Vagina (tissue), 2 donors: ENCODE results near the gene DNAI2.

Source experiments
- CTCF ChIP-seq, 3 experiments: fragments of 450-650 bp in 2 of 3; fragments of 200-600 bp in 1 of 3; sonication (generic) in 1 of 3; IDR thresholded peaks; one replicate each; pipeline ENCODE4 v1.5.1; 2017 to 2019; ENCODE audit warnings: antibody characterized with exemption in 3 of 3, mild to moderate bottlenecking in 2 of 3, moderate library complexity in 2 of 3
- POLR2A ChIP-seq, 2 donors: fragments of 450-650 bp; IDR thresholded peaks; one replicate each; pipeline ENCODE4 v1.6.1; 2017; ENCODE audit warnings: antibody characterized with exemption in 2 of 2, mild to moderate bottlenecking in 2 of 2, moderate library complexity in 2 of 2

DNA sequence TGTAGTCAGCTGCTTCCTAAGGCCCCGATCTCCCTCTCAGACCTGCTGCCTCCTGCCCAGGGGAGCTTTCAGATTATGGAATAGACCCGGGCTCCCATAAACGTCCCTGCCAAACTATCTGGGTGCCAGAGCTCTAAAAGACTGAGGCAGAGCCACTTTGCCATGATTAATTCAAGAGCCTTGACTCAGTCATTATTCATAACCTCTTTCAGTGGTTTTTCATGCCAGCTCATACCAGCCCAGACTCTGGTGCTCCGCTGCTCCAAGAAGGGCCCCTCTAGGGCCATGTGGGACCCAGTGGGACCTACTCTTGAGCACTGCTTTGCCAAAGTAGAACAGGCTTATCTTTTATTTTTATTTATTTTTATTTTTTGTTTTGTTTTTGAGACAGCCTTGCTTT, 23.9 kb downstream of the DNAI2 start:
- TF ChIP-seq CTCF (IDR thresholded peaks at IDR 0.05) (no peak), POLR2A (IDR thresholded peaks at IDR 0.05) (no peak)
